ENCODE measurements around the gene APOB.

Gene APOB

GRCh38 chr2:21040468-21041377, 3.1 kb downstream of the APOB start:
- H3K9me3 Mint-ChIP-seq (ENCODE audit: low read depth): no peaks in the 10 kb centered on the region
- H3K36me3 Mint-ChIP-seq: no peaks in the 10 kb centered on the region
- H3K4me1 Mint-ChIP-seq (ENCODE audit: low read depth): peaks cover 3% of the 10 kb centered on the region
- no peak overlapping the region for H3K4me3 Mint-ChIP-seq
- H3K27me3 Mint-ChIP-seq: peaks cover 16% of the 10 kb centered on the region
- no peak overlapping the region for H3K27ac Mint-ChIP-seq

- Mint-ChIP-seq H3K4me1 (ENCODE audit: low read depth) (peaks cover 3% of the 10 kb centered on the region), H3K4me3 (no peak overlapping the region), H3K27ac (no peak overlapping the region), H3K27me3 (peaks cover 9% of the 10 kb centered on the region), H3K36me3 (no peaks in the 10 kb centered on the region), H3K9me3 (ENCODE audit: low read depth) (no peaks in the 10 kb centered on the region)
Observed at GRCh38 chr2:21039979-21040467, 3.9 kb downstream of the APOB start.

- H3K27ac Mint-ChIP-seq: no peak overlapping the region
- no peaks in the 10 kb centered on the region for H3K9me3 Mint-ChIP-seq (ENCODE audit: low read depth)
- H3K27me3 Mint-ChIP-seq: peaks cover 4% of the 10 kb centered on the region
- no peak overlapping the region for H3K4me3 Mint-ChIP-seq
- H3K36me3 Mint-ChIP-seq: no peaks in the 10 kb centered on the region
- H3K4me1 Mint-ChIP-seq (ENCODE audit: low read depth): peaks cover 3% of the 10 kb centered on the region
Observed at GRCh38 chr2:21039080-21039556, 4.8 kb downstream of the APOB start.

GRCh38 chr2:21038403-21039073, 5.3 kb downstream of the APOB start:
- H3K27ac Mint-ChIP-seq: no peak overlapping the region
- H3K27me3 Mint-ChIP-seq: peaks cover 4% of the 10 kb centered on the region
- peaks cover 3% of the 10 kb centered on the region for H3K4me1 Mint-ChIP-seq (ENCODE audit: low read depth)
- H3K9me3 Mint-ChIP-seq (ENCODE audit: low read depth): no peaks in the 10 kb centered on the region
- no peaks in the 10 kb centered on the region for H3K36me3 Mint-ChIP-seq
- H3K4me3 Mint-ChIP-seq: no peak overlapping the region

GRCh38 chr2:21037671-21038108, 6.2 kb downstream of the APOB start:
- Mint-ChIP-seq H3K4me3 (no peak overlapping the region), H3K4me1 (ENCODE audit: low read depth) (no peaks in the 10 kb centered on the region), H3K9me3 (ENCODE audit: low read depth) (no peaks in the 10 kb centered on the region), H3K36me3 (no peaks in the 10 kb centered on the region), H3K27me3 (peaks cover 1% of the 10 kb centered on the region), H3K27ac (no peak overlapping the region)

GRCh38 chr2:21036708-21037670, 6.9 kb downstream of the APOB start:
- peaks cover 1% of the 10 kb centered on the region for H3K27me3 Mint-ChIP-seq
- H3K36me3 Mint-ChIP-seq: no peaks in the 10 kb centered on the region
- no peak overlapping the region for H3K27ac Mint-ChIP-seq
- no peak overlapping the region for H3K4me3 Mint-ChIP-seq
- H3K4me1 Mint-ChIP-seq (ENCODE audit: low read depth): no peaks in the 10 kb centered on the region
- H3K9me3 Mint-ChIP-seq (ENCODE audit: low read depth): no peaks in the 10 kb centered on the region

- Mint-ChIP-seq H3K9me3 (ENCODE audit: low read depth) (no peaks in the 10 kb centered on the region), H3K27ac (no peak overlapping the region)
Observed at GRCh38 chr2:21035974-21036707, 7.7 kb downstream of the APOB start.

GRCh38 chr2:21035282-21035973, 8.4 kb downstream of the APOB start:
- Mint-ChIP-seq H3K4me1 (ENCODE audit: low read depth) (no peaks in the 10 kb centered on the region), H3K27ac (no peak overlapping the region), H3K36me3 (no peaks in the 10 kb centered on the region), H3K27me3 (peaks cover 1% of the 10 kb centered on the region), H3K4me3 (no peak overlapping the region), H3K9me3 (ENCODE audit: low read depth) (no peaks in the 10 kb centered on the region)

More at GRCh38 chr2:21035974-21036707, 7.7 kb downstream of the APOB start:
- Mint-ChIP-seq H3K27me3 (peaks cover 1% of the 10 kb centered on the region), H3K4me1 (ENCODE audit: low read depth) (no peaks in the 10 kb centered on the region), H3K4me3 (no peak overlapping the region), H3K36me3 (no peaks in the 10 kb centered on the region)

GRCh38 chr2:21034972-21035279, 8.9 kb downstream of the APOB start:
- H3K4me3 Mint-ChIP-seq: no peak overlapping the region
- no peaks in the 10 kb centered on the region for H3K4me1 Mint-ChIP-seq (ENCODE audit: low read depth)
- H3K9me3 Mint-ChIP-seq (ENCODE audit: low read depth): no peaks in the 10 kb centered on the region
- no peaks in the 10 kb centered on the region for H3K36me3 Mint-ChIP-seq
- H3K27ac Mint-ChIP-seq: no peak overlapping the region
- H3K27me3 Mint-ChIP-seq: peaks cover 1% of the 10 kb centered on the region

GRCh38 chr2:21034156-21034971, 9.5 kb downstream of the APOB start:
- Mint-ChIP-seq H3K9me3 (ENCODE audit: low read depth) (no peaks in the 10 kb centered on the region), H3K4me1 (ENCODE audit: low read depth) (no peaks in the 10 kb centered on the region), H3K4me3 (no peak overlapping the region), H3K27me3 (peaks cover 1% of the 10 kb centered on the region), H3K36me3 (no peaks in the 10 kb centered on the region), H3K27ac (no peak overlapping the region)

GRCh38 chr2:21033237-21034155, 10.4 kb downstream of the APOB start:
- H3K27me3 Mint-ChIP-seq: peaks cover 6% of the 10 kb centered on the region
- H3K27ac Mint-ChIP-seq: no peak overlapping the region
- no peaks in the 10 kb centered on the region for H3K9me3 Mint-ChIP-seq (ENCODE audit: low read depth)
- H3K36me3 Mint-ChIP-seq: no peaks in the 10 kb centered on the region
- H3K4me3 Mint-ChIP-seq: no peak overlapping the region
- no peaks in the 10 kb centered on the region for H3K4me1 Mint-ChIP-seq (ENCODE audit: low read depth)

Measured in activated naive CD8-positive, alpha-beta T cell (primary cell).